GM10266 (cell line): ENCODE results near the gene SNRNP200.

ENCODE experiments used
- DNase-seq: peaks from one replicate; pipeline ENCODE4 v3.0.0; 2012; ENCODE audit errors: extremely low spot score
- CTCF ChIP-seq: IDR thresholded peaks from 2 replicates; pipeline ENCODE4 v1.5.1; 2012; ENCODE audit warnings: mild to moderate bottlenecking, low read depth; ENCODE audit not compliant: control insufficient read depth, insufficient read depth; ENCODE audit errors: missing control alignments

Gene SNRNP200

GRCh38 chr2:96265349-96265839 lies 40.0 kb downstream of the SNRNP200 start:
- no peak for TF ChIP-seq CTCF
- no peak for DNase-seq

- TF ChIP-seq CTCF: peak; percentile 39
- DNase-seq: peak; percentile 74
Measured at GRCh38 chr2:96264656-96265348, 40.5 kb downstream of the SNRNP200 start.

- TF ChIP-seq CTCF: no peak
- no peak for DNase-seq
Measured at GRCh38 chr2:96264086-96264485, 41.3 kb downstream of the SNRNP200 start.

- no peak for TF ChIP-seq CTCF
- no peak for DNase-seq
Measured at GRCh38 chr2:96262306-96262705, 43.0 kb downstream of the SNRNP200 start.

GRCh38 chr2:96261328-96262003 lies 43.9 kb downstream of the SNRNP200 start:
- no peak for DNase-seq
- TF ChIP-seq CTCF: no peak

GRCh38 chr2:96260387-96261260 lies 44.7 kb downstream of the SNRNP200 start:
- peak; percentile 72 for DNase-seq
- TF ChIP-seq CTCF: peak; percentile 57
